Muscle layer of colon (tissue), 2 donors: Measurements from ENCODE around the gene PCYT1B.
A peak's percentile ranks its signal among the peaks of the same experiment; 100 is the strongest.
"Not testable (repeated sequence)": the region's sequence is repeated elsewhere in the genome, so short reads cannot be mapped to it uniquely, and the experiment has no call there.

Source experiments
- H3K27ac ChIP-seq: one replicate; pipeline ENCODE4 v1.7.0; 2013; ENCODE audit warnings: low read depth, mild to moderate bottlenecking, low read length, moderate library complexity
- H3K27me3 ChIP-seq, 2 donors: one replicate each; pipeline ENCODE4 v1.7.0; 2013; ENCODE audit warnings: low read length in 2 of 2, mild to moderate bottlenecking in 2 of 2; ENCODE audit not compliant: insufficient read depth in 2 of 2, control insufficient read depth in 1 of 2
- H3K36me3 ChIP-seq: one replicate; pipeline ENCODE4 v1.7.0; 2013; ENCODE audit warnings: mild to moderate bottlenecking, low read length; ENCODE audit not compliant: insufficient read depth
- H3K4me1 ChIP-seq: one replicate; pipeline ENCODE4 v1.7.0; 2013; ENCODE audit warnings: mild to moderate bottlenecking, low read length; ENCODE audit not compliant: insufficient read depth
- H3K4me3 ChIP-seq, 2 donors: one replicate each; pipeline ENCODE4 v1.7.0; 2013; ENCODE audit warnings: low read length in 2 of 2, low read depth in 1 of 2, mild to moderate bottlenecking in 1 of 2, moderate library complexity in 1 of 2
- H3K9ac ChIP-seq: one replicate; pipeline ENCODE4 v1.7.0; 2013; ENCODE audit warnings: low read length
- H3K9me3 ChIP-seq: one replicate; pipeline ENCODE4 v1.7.0; 2013; ENCODE audit warnings: mild to moderate bottlenecking, low read length
- donor health status: abdominal sarcoma.
- donor health status: Adenocarcinoma of cecum.

PCYT1B gene

GRCh38 chrX:24662352-24662751, 15.2 kb upstream of the PCYT1B start:
- Histone ChIP-seq H3K9me3 (no peaks in the 10 kb centered on the region), H3K4me3 (no peak overlapping the region), H3K4me1 (no peaks in the 10 kb centered on the region), H3K9ac (no peak overlapping the region), H3K27ac (no peak overlapping the region), H3K27me3 (no peaks in the 10 kb centered on the region), H3K36me3 (no peaks in the 10 kb centered on the region)

- Histone ChIP-seq H3K36me3 (no peaks in the 10 kb centered on the region), H3K4me3 (no peak overlapping the region), H3K9me3 (no peaks in the 10 kb centered on the region), H3K27me3 (no peaks in the 10 kb centered on the region), H3K27ac (no peak overlapping the region), H3K9ac (no peak overlapping the region), H3K4me1 (no peaks in the 10 kb centered on the region)
Measured at GRCh38 chrX:24661292-24661691, 14.1 kb upstream of the PCYT1B start.

DNA sequence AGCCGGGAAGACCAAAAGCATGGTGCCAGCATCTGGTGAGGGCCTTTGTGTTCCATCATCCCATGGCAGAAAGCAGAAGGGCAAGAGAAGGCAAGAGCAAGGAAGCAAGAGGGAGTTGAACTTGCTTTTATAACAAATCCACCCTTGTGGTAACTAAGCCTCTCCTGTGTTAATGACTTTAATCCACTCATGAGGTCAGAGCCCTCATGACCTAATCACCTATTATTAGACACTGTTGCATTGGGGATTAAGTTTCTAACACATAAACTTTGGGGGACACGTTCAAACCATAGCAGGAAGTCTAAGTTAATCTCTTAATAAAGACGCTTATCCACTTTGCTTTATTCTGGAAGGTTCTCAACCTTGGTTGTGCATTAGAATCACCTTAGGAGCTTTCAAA, 12.5 kb upstream of the PCYT1B start:
- no peaks in the 10 kb centered on the region for H3K36me3 ChIP-seq
- H3K27me3 ChIP-seq: no peaks in the 10 kb centered on the region
- no peaks in the 10 kb centered on the region for H3K9me3 ChIP-seq
- H3K4me1 ChIP-seq: no peaks in the 10 kb centered on the region
- H3K27ac ChIP-seq: no peak overlapping the region
- no peak overlapping the region for H3K4me3 ChIP-seq
- no peak overlapping the region for H3K9ac ChIP-seq

DNA sequence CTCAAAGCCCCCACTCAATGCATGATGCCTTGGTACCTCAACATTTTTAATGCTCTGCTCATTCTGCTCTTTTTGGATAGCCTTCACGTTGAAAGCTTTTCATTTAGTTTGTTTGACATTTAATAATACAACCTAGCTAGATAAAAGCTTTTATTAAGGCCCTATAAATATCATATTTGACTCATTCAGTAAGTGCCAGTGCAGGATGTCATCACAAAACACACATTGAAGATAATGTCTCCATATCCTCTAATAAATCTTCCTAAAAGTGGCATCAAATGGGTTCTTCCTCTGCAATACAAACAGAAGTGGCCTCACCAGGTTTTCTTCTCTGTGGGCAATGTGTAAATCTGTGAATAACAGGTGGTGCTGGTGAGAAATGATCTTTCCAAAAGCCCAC, 12.0 kb upstream of the PCYT1B start:
- H3K4me1 ChIP-seq: no peaks in the 10 kb centered on the region
- no peak overlapping the region for H3K27ac ChIP-seq
- no peak overlapping the region for H3K9ac ChIP-seq
- H3K36me3 ChIP-seq: no peaks in the 10 kb centered on the region
- no peaks in the 10 kb centered on the region for H3K9me3 ChIP-seq
- H3K4me3 ChIP-seq: no peak overlapping the region
- no peaks in the 10 kb centered on the region for H3K27me3 ChIP-seq

GRCh38 chrX:24658421-24658820, 11.3 kb upstream of the PCYT1B start:
- Histone ChIP-seq H3K9me3 (no peaks in the 10 kb centered on the region), H3K4me1 (no peaks in the 10 kb centered on the region), H3K9ac (no peak overlapping the region), H3K4me3 (no peak overlapping the region), H3K27me3 (no peaks in the 10 kb centered on the region), H3K36me3 (no peaks in the 10 kb centered on the region), H3K27ac (no peak overlapping the region)

- H3K36me3 ChIP-seq: no peaks in the 10 kb centered on the region
- no peak overlapping the region for H3K9ac ChIP-seq
- H3K27ac ChIP-seq: no peak overlapping the region
- no peaks in the 10 kb centered on the region for H3K4me1 ChIP-seq
- H3K27me3 ChIP-seq: no peaks in the 10 kb centered on the region
- no peaks in the 10 kb centered on the region for H3K9me3 ChIP-seq
- no peak overlapping the region for H3K4me3 ChIP-seq
Measured at GRCh38 chrX:24657671-24658386, 10.7 kb upstream of the PCYT1B start.

DNA sequence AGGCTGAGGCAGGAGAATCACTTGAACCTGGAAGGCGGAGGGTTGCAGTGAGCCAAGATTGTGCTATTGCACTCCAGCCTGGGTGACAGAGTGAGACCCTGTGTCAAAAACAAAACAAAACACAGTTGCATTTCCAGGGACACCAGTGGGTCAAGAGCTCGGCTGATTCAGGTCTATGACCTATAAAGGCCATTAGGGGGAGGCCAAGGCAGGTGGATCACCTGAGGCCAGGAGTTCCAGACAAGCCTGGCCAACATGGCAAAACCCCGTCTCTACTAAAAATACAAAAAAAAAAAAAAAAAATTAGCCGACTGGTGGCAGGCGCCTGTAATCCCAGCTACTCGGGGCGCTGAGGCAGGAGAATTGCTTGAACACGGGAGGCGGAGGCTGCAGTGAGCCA, 8.5 kb upstream of the PCYT1B start:
- H3K9ac ChIP-seq, H3K27me3 ChIP-seq, H3K36me3 ChIP-seq, H3K4me3 ChIP-seq, H3K4me1 ChIP-seq, H3K9me3 ChIP-seq, H3K27ac ChIP-seq: not testable (repeated sequence)

DNA sequence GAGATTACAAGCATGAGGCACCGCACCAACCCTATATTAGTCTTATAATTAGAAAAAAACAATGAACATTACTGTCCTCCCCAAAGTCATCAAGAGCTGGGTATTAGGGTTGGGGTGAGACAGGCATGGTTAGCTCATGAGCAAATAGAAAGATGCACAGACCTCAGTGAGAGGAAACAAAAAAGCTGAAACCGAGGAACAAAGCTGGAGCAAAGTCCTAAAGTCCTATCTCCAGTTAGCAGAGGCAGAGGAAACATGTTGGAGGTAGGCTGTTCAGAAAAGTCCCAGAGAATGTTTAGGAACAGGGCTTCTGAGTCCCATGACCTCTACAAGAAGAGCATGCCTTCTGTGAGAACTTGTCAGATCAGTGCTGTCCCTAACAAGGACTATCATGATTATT, 4.6 kb upstream of the PCYT1B start:
- H3K9ac ChIP-seq: no peak overlapping the region
- H3K27me3 ChIP-seq: peaks cover 0 to 10% of the 10 kb centered on the region in 2 donors
- H3K4me3 ChIP-seq: no peak overlapping the region
- no peak overlapping the region for H3K27ac ChIP-seq
- H3K4me1 ChIP-seq: no peaks in the 10 kb centered on the region
- no peaks in the 10 kb centered on the region for H3K9me3 ChIP-seq
- no peaks in the 10 kb centered on the region for H3K36me3 ChIP-seq

DNA sequence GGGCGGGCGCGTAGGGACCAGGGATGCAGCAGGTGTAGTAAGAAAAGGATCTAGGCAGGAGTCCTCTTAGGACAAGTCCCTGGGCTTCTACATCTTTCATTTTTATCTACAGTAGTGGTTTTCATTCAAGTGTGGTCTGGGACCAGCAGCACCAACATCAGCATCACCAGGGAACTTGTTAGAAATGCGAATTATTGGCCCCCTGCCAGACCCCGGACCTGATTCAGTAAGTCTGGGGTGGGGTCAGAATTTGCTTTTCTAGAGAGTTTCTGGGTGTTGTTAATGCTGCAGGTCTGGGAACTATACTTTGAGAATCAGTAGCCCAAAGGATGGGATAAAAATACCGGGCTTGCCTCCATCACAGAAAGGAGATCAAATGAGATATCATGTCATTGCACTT, 1.3 kb upstream of the PCYT1B start:
- H3K9ac ChIP-seq: no peak overlapping the region
- no peak overlapping the region for H3K27ac ChIP-seq
- no peak overlapping the region for H3K4me3 ChIP-seq
- H3K9me3 ChIP-seq: no peaks in the 10 kb centered on the region
- no peaks in the 10 kb centered on the region for H3K36me3 ChIP-seq
- H3K4me1 ChIP-seq: peaks cover 5% of the 10 kb centered on the region
- peaks cover 0 to 10% of the 10 kb centered on the region in 2 donors for H3K27me3 ChIP-seq

- Histone ChIP-seq H3K4me1 (peaks cover 5% of the 10 kb centered on the region), H3K9ac (no peak overlapping the region), H3K9me3 (no peaks in the 10 kb centered on the region), H3K36me3 (no peaks in the 10 kb centered on the region), H3K27ac (peak overlapping the region; percentile 23), H3K27me3 (peaks cover 0 to 10% of the 10 kb centered on the region in 2 donors), H3K4me3 (peak overlapping the region in 1 of 2 donors; percentile 64)
Measured at GRCh38 chrX:24646745-24647182, 383 bp downstream of the PCYT1B start.

DNA sequence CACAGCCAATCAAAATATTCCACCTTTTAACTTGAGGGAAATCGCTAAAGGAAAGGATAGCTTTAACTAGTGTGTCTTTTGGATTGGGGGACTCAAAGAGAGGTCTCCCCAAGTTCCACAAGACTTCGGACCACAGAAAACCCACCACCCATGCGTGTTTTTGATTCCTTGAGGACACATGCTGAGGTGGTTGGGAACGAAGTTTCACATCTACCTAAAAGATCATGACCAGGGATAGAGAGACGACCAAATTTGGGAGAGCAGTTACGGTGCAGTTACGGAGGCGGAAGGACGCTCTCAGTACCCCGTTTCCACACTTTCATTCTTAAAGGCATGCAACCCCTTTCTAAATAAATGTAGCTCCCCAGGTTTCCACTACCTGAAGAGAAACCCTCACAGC, 1.1 kb downstream of the PCYT1B start:
- peaks cover 0 to 10% of the 10 kb centered on the region in 2 donors for H3K27me3 ChIP-seq
- H3K27ac ChIP-seq: no peak overlapping the region
- H3K36me3 ChIP-seq: no peaks in the 10 kb centered on the region
- no peaks in the 10 kb centered on the region for H3K9me3 ChIP-seq
- H3K4me3 ChIP-seq: peak overlapping the region in 1 of 2 donors; percentile 20
- peaks cover 5% of the 10 kb centered on the region for H3K4me1 ChIP-seq
- no peak overlapping the region for H3K9ac ChIP-seq

DNA sequence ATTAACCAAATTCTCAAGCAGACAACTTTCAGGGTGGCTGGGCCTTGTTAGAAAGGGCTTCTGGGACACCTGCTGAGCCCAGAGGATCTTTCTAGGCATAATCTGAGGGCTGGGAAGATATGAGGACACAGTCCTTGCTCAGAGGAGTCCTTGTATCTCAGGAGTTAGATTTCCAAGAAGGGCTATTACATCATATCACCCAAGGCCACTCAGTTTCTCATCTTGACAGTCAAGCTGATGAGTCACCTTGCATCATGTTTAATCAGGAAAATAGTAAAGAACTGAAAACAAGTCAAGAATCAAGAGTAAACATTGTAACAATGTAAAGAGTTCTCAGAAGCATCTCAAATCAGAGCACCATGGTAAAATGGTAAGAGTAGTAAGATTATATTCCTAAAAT, 4.0 kb downstream of the PCYT1B start:
- Histone ChIP-seq H3K27ac (no peak overlapping the region), H3K9ac (no peak overlapping the region), H3K9me3 (no peaks in the 10 kb centered on the region), H3K27me3 (no peaks in the 10 kb centered on the region), H3K4me3 (no peak overlapping the region), H3K4me1 (peaks cover 5% of the 10 kb centered on the region), H3K36me3 (no peaks in the 10 kb centered on the region)
